ENCODE results near the gene PTPRN2.

Gene PTPRN2

DNA sequence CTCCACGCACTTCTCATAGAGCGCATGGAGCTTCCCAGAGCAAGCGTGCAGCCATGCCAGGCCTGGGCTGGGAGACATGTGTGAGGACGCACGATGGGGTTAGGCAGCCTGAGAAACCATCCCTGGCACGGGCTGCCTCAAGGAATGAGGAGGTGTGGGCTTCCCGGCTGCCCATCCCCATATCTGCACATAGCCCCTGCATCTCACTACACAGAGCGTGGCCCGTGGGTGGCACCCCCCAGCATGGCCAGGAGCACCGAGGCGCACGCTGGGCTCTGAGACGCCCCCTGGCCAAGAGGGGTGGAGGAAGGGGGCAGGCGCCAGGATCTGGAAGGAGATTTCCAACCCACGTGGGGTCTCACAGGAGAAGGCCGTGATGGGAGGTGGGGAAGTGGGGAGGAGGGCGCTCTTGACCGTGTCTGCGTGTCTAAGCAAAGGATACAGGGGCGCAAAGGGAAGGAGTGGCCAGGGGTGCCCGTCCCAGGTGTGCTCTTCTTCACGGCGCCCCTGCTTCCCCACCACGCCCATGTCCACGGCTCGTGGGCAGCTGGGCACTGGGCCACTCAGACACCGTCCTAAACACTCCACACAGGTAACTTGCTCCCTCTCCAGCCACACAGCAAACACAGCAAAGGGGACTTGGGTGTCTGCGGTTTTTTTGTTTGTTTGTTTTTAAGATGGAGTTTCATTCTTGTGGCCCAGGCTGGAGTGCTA is 340.5 kb downstream of the PTPRN2 start:
- H3K4me3 ChIP-seq (ENCODE audit: low read depth, low read length): no peak overlapping the region

DNA sequence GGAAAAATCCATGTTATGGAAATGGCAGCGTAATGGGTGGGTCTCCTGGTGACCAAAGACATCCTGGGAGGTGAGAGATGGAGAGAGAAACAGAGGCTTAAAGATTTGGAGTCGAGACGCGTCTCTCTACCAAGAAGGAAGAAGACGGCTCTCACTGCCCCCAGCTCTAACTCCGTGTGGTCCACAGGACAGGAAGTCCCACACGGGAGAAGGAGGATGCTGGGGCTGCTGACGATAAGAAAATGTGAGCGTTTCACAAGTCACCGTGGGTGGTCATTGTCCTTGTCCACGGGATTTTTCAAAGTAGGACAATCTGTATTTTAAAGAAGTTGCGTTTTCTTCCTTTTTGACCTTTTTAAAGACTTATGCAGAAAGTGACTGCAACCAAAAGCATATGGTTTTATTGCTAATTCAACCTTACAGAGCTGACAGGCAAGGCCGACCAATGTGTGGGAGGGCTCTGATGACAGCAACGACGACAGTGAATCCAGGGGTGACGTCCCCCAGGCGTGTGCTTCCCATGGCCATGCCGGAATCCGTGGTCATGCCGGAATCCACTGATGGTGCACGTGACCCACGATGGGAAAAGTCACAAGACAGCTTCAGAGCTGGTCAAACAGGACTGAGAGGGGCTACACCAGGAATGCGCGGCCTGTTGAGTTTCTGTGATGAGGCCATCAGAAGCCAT is 341.2 kb downstream of the PTPRN2 start:
- no peak overlapping the region for H3K4me3 ChIP-seq (ENCODE audit: low read depth, low read length)

DNA sequence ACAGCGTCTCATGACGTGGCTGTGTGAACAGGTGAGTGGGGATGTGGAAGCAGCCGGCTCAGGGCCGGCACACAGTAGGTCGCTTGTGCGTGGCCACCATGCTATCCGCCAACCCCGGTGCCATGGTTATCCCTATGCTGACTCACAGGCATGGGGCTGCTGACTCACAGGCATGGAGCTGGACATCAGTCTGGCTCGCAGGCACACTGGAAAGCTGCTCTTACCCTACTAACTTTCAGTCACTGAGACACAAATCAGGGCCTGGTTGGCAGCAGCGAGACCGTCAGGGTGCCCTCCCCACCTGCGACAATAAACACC is 341.9 kb downstream of the PTPRN2 start:
- no peak overlapping the region for H3K4me3 ChIP-seq (ENCODE audit: low read depth, low read length)

GRCh38 chr7:158244873-158245723 is 342.5 kb downstream of the PTPRN2 start:
- no peak overlapping the region for H3K4me3 ChIP-seq (ENCODE audit: low read depth, low read length)

DNA sequence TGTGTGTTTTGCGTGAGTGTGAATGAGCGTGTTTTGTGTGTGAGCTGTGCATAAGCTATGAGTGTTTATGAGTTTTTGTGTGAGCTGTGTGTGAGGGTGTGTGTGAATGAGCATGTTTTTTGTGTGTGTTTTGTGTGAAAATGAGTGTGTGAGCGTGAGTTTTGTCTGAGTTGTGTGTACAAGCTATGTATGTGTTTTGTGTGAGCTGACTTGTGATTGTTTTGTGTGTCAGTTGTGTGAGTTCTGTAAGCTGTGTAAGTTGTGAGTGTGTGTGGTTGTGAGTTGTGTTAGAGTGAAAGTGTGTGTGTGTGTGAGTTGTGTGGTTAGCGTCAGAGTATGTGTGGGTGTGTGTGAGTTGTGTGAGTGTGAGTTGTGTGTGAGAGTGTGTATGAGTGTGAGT is 343.2 kb downstream of the PTPRN2 start:
- H3K4me3 ChIP-seq (ENCODE audit: low read depth, low read length): no peak overlapping the region

- no peak overlapping the region for H3K4me3 ChIP-seq (ENCODE audit: low read depth, low read length)
Measured at GRCh38 chr7:158241919-158242318, 345.7 kb downstream of the PTPRN2 start.

GRCh38 chr7:158240801-158241200 is 346.8 kb downstream of the PTPRN2 start:
- no peak overlapping the region for H3K4me3 ChIP-seq (ENCODE audit: low read depth, low read length)

DNA sequence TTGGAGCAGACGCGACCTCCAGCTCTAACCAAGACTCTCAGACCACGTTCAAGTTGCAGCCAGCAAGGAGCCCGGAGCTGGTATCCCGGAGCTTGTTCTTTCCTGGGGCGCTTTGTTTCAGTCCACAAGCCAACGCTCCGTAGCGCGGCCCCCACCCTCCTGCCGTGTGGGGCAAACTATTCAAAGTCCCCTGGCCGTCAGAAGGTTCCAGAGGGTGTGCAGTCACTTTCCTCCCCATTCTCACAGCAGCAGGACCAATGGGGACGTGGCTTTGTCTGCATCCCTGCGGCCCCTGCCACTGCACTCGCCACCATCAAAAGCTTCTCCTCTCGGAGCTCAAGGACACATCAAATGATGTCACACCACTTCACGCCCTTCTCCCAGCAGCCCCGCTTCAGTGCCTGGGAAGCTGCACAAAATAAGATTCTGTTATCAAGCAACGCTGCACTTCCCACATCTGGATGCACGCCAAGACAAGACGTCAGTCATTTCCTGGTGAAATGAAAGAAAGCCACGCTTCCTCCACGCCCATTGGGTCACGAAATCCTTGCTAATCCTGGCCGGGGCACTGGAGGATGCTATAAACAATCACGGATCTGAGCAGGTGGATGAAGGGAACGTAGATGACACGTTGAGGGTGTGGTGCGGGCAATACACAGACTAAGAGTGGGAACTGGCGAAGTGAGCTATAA is 348.2 kb downstream of the PTPRN2 start:
- H3K4me3 ChIP-seq (ENCODE audit: low read depth, low read length): no peak overlapping the region

- H3K4me3 ChIP-seq (ENCODE audit: low read depth, low read length): no peak overlapping the region
Measured at GRCh38 chr7:158238616-158239289, 348.9 kb downstream of the PTPRN2 start.

- H3K4me3 ChIP-seq (ENCODE audit: low read depth, low read length): no peak overlapping the region
Measured at GRCh38 chr7:158237672-158238335, 349.8 kb downstream of the PTPRN2 start.

GRCh38 chr7:158236400-158236799 is 351.2 kb downstream of the PTPRN2 start:
- no peak overlapping the region for H3K4me3 ChIP-seq (ENCODE audit: low read depth, low read length)

DNA sequence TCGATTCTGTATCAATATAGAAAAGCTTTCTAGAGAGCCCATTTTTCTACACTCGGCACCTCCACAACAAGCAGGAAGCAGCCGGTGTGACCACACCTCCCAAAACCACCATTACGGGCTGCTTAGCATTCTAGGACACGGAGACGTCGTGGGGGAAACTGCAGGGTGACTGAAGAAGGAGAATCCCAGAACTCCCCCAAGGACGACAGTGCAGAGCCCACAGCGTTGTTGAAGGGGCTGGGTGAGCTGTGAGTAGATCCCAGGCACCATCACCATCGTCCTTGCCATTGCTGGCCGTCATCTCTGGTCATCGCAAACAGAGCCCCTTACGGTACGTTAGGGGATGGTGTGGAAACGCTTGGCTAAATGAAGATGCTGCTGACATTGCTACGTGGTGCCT is 351.8 kb downstream of the PTPRN2 start:
- H3K4me3 ChIP-seq (ENCODE audit: low read depth, low read length): no peak overlapping the region

- H3K4me3 ChIP-seq (ENCODE audit: low read depth, low read length): no peak overlapping the region
Measured at GRCh38 chr7:158229945-158230344, 357.7 kb downstream of the PTPRN2 start.

DNA sequence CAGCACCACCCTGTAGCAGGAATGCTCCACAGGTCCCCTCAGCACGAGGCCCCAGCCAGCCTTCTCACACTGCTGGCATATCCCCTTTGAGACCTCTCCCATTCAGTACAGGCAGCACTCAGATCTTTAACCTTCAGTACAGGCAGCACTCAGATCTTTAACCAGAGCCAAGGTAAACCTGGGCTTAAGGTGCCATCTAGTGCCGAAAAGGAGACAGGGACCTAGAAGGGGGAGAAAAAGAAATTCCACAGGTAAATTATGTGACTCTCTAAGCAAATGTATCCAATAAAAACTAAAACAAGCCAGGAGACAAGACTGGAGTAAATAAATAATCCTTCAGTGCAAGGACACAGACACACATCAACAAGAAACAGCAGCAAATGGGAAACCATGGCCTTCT is 358.6 kb downstream of the PTPRN2 start:
- no peak overlapping the region for H3K4me3 ChIP-seq (ENCODE audit: low read depth, low read length)

- H3K4me3 ChIP-seq (ENCODE audit: low read depth, low read length): no peak overlapping the region
Measured at GRCh38 chr7:158228131-158228530, 359.5 kb downstream of the PTPRN2 start.

- no peak overlapping the region for H3K4me3 ChIP-seq (ENCODE audit: low read depth, low read length)
Measured at GRCh38 chr7:158227258-158227984, 360.2 kb downstream of the PTPRN2 start.

GRCh38 chr7:158216198-158216597 is 371.4 kb downstream of the PTPRN2 start:
- H3K4me3 ChIP-seq (ENCODE audit: low read depth, low read length): no peak overlapping the region

GRCh38 chr7:158209435-158209834 is 378.2 kb downstream of the PTPRN2 start:
- H3K4me3 ChIP-seq (ENCODE audit: low read depth, low read length): no peak overlapping the region

GRCh38 chr7:158206341-158206740 is 381.3 kb downstream of the PTPRN2 start:
- no peak overlapping the region for H3K4me3 ChIP-seq (ENCODE audit: low read depth, low read length)

- no peak overlapping the region for H3K4me3 ChIP-seq (ENCODE audit: low read depth, low read length)
Measured at GRCh38 chr7:158204453-158204852, 383.2 kb downstream of the PTPRN2 start.

Data from iPS-11a (cell line).